NOMO-1 treated with DMSO at 0.1 percent for 48 hours (cell line): ENCODE results near the gene CARD16.
"Not testable (repeated sequence)": the region's sequence is repeated elsewhere in the genome, so short reads cannot be mapped to it uniquely, and the experiment has no call there.

Experiments
- DNase-seq: peaks from one replicate; lab custom pipeline; 2025; ENCODE audit not compliant: unreplicated experiment; lab: John Stamatoyannopoulos, UW

The CARD16 gene

GRCh38 chr11:105044557-105045524 lies at the start of gene CARD16:
CARD16 (minus strand) TSS chr11:105045335; CDS start chr11:105045297, 38 bp downstream.
- peak; percentile 64 for DNase-seq

GRCh38 chr11:105092256-105093239 lies 47.4 kb upstream of the CARD16 start:
- DNase-seq = no peak

GRCh38 chr11:105081412-105082150 lies 36.4 kb upstream of the CARD16 start:
- no peak for DNase-seq

GRCh38 chr11:105080171-105080906 lies 35.2 kb upstream of the CARD16 start:
- peak; percentile 42 for DNase-seq

GRCh38 chr11:105078283-105078682 lies 33.1 kb upstream of the CARD16 start:
- no peak for DNase-seq

- DNase-seq = not testable (repeated sequence)
Observed at GRCh38 chr11:105077141-105077790, 32.1 kb upstream of the CARD16 start.

GRCh38 chr11:105074166-105074530 lies 29.0 kb upstream of the CARD16 start:
- DNase-seq = no peak

GRCh38 chr11:105073456-105074165 lies 28.5 kb upstream of the CARD16 start:
- DNase-seq = no peak

- DNase-seq = not testable (repeated sequence)
Observed at GRCh38 chr11:105072080-105072479, 26.9 kb upstream of the CARD16 start.

- DNase-seq = peak; percentile 40
Observed at GRCh38 chr11:105071089-105071732, 26.1 kb upstream of the CARD16 start.

- peak; percentile 10 for DNase-seq
Observed at GRCh38 chr11:105070306-105070705, 25.2 kb upstream of the CARD16 start.

GRCh38 chr11:105069749-105070148 lies 24.6 kb upstream of the CARD16 start:
- DNase-seq = not testable (repeated sequence)

GRCh38 chr11:105063245-105063941 lies 18.3 kb upstream of the CARD16 start:
- not testable (repeated sequence) for DNase-seq

GRCh38 chr11:105057432-105057831 lies 12.3 kb upstream of the CARD16 start:
- DNase-seq = no peak

GRCh38 chr11:105056446-105056845 lies 11.3 kb upstream of the CARD16 start:
- no peak for DNase-seq

- DNase-seq = peak; percentile 83
Observed at GRCh38 chr11:105054723-105055493, 9.8 kb upstream of the CARD16 start.

GRCh38 chr11:105052487-105052886 lies 7.4 kb upstream of the CARD16 start:
- DNase-seq = no peak
